Hepatocyte (in vitro differentiated cells): ENCODE data around the gene PTPRK. TPM values are rescaled to one million over a fixed set of nuclear protein-coding genes. Genes with fewer than 3 reads are reported as not detected.

Source experiments
- DNase-seq: peaks from one replicate; pipeline ENCODE4 v3.0.0-alpha.2; 2016; ENCODE audit warnings: low spot score
- H2AFZ ChIP-seq: fragments of 200-600 bp; sonication (generic); 2 replicates; pipeline ENCODE4 v1.6.0; 2016; ENCODE audit warnings: antibody characterized with exemption, mild to moderate bottlenecking
- H3K27ac ChIP-seq: fragments of 200-600 bp; sonication (generic); 2 replicates; pipeline ENCODE4 v1.5.1; 2016; ENCODE audit warnings: mild to moderate bottlenecking
- H3K27me3 ChIP-seq: fragments of 200-600 bp; sonication (generic); 2 replicates; pipeline ENCODE4 v1.6.1; 2016
- H3K36me3 ChIP-seq: fragments of 200-600 bp; sonication (generic); replicated peaks from 2 replicates; pipeline ENCODE4 v1.5.1; 2016; ENCODE audit warnings: low read depth; ENCODE audit not compliant: insufficient read depth
- H3K4me1 ChIP-seq: fragments of 200-600 bp; sonication (generic); 2 replicates; pipeline ENCODE4 v1.5.1; 2016; ENCODE audit warnings: mild to moderate bottlenecking, moderate library complexity; ENCODE audit not compliant: insufficient read depth
- H3K4me2 ChIP-seq: fragments of 200-600 bp; sonication (generic); 2 replicates; pipeline ENCODE4 v1.6.0; 2016
- H3K4me3 ChIP-seq: fragments of 200-600 bp; sonication (generic); 2 replicates; pipeline ENCODE4 v1.5.1; 2016; ENCODE audit warnings: mild to moderate bottlenecking
- H3K79me2 ChIP-seq: fragments of 200-600 bp; sonication (generic); 2 replicates; pipeline ENCODE4 v1.6.0; 2017; ENCODE audit warnings: mild to moderate bottlenecking
- H3K9me2 ChIP-seq: fragments of 200-600 bp; sonication (generic); replicated peaks from 2 replicates; pipeline ENCODE4 v1.6.0; 2017; ENCODE audit warnings: mild to moderate bottlenecking; ENCODE audit not compliant: insufficient read depth
- H3K9me3 ChIP-seq: fragments of 200-600 bp; sonication (generic); 2 replicates; pipeline ENCODE4 v1.5.1; 2016; ENCODE audit warnings: low read depth, mild to moderate bottlenecking
- H4K20me1 ChIP-seq: fragments of 200-600 bp; sonication (generic); 2 replicates; pipeline ENCODE4 v1.6.0; 2016; ENCODE audit warnings: mild to moderate bottlenecking; ENCODE audit not compliant: insufficient read depth, poor library complexity, severe bottlenecking
- EZH2 ChIP-seq: fragments of 200-600 bp; sonication (generic); IDR thresholded peaks from 2 replicates; pipeline ENCODE4 v1.6.1; 2016; ENCODE audit warnings: antibody characterized with exemption, mild to moderate bottlenecking, borderline replicate concordance
- EZH2phosphoT487 ChIP-seq: fragments of 200-600 bp; sonication (generic); IDR thresholded peaks from one replicate; pipeline ENCODE4 v1.6.1; 2018; ENCODE audit warnings: antibody characterized with exemption, mild to moderate bottlenecking, low read depth, moderate library complexity; ENCODE audit not compliant: unreplicated experiment, severe bottlenecking
- WGBS: methylation state at CpG from one replicate; pipeline ENCODE4 v1.1.6; 2016; ENCODE audit warnings: low lambda C conversion rate; ENCODE audit errors: missing lambda C conversion rate; 5-methylcytosine and 5-hydroxymethylcytosine counted together
- polyA plus RNA-seq: library from polyadenylated mRNA; unstranded; fragments of >200 nt; fragmentation: Nextera tagmentation; extraction: Ambion mirVana; gene quantifications from 2 replicates; pipeline ENCODE4 v1.2.1, GENCODE V29; 2016
- total RNA-seq: library from RNA; depleted of rRNA; stranded (reverse); fragments of >200 nt; gene quantifications from 2 replicates; pipeline ENCODE4 v1.2.3, GENCODE V29; 2014
- TF ChIP-seq, protein P1 (sequence below): fragments of 200-600 bp; sonication (generic); IDR thresholded peaks from 2 replicates; pipeline ENCODE4 v1.5.1; 2016; ENCODE audit warnings: antibody characterized with exemption, mild to moderate bottlenecking; ENCODE audit not compliant: poor library complexity

Gene PTPRK
- total and polyA plus RNA-seq, 2 experiments from 2014 or later: 42.0 to 80.2 TPM

- no peaks in the 10 kb centered on the region for H3K27me3 ChIP-seq
- H3K27ac ChIP-seq: no peak overlapping the region
- no peaks in the 10 kb centered on the region for H3K4me1 ChIP-seq
- H3K4me2 ChIP-seq: no peak overlapping the region
- H3K9me2 ChIP-seq: no peaks in the 10 kb centered on the region
- H3K9me3 ChIP-seq: no peaks in the 10 kb centered on the region
- no peak for DNase-seq
- TF ChIP-seq, protein P1, sequence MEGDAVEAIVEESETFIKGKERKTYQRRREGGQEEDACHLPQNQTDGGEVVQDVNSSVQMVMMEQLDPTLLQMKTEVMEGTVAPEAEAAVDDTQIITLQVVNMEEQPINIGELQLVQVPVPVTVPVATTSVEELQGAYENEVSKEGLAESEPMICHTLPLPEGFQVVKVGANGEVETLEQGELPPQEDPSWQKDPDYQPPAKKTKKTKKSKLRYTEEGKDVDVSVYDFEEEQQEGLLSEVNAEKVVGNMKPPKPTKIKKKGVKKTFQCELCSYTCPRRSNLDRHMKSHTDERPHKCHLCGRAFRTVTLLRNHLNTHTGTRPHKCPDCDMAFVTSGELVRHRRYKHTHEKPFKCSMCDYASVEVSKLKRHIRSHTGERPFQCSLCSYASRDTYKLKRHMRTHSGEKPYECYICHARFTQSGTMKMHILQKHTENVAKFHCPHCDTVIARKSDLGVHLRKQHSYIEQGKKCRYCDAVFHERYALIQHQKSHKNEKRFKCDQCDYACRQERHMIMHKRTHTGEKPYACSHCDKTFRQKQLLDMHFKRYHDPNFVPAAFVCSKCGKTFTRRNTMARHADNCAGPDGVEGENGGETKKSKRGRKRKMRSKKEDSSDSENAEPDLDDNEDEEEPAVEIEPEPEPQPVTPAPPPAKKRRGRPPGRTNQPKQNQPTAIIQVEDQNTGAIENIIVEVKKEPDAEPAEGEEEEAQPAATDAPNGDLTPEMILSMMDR: no peak
- no peak for TF ChIP-seq EZH2phosphoT487
- no peak for TF ChIP-seq EZH2
- no peak overlapping the region for H2AFZ ChIP-seq
- H3K4me3 ChIP-seq: no peak overlapping the region
- H3K79me2 ChIP-seq: no peaks in the 10 kb centered on the region
- no peaks in the 10 kb centered on the region for H3K36me3 ChIP-seq
- H4K20me1 ChIP-seq: no peaks in the 10 kb centered on the region
- WGBS: 93% methylated on average over 3 of the region's 3 CpGs
Observed at GRCh38 chr6:127945434-127946097, 574.8 kb downstream of the PTPRK start.

- TF ChIP-seq, protein P1: no peak
- TF ChIP-seq EZH2: no peak
- no peak for TF ChIP-seq EZH2phosphoT487
- H3K4me2 ChIP-seq: no peak overlapping the region
- no peaks in the 10 kb centered on the region for H3K9me3 ChIP-seq
- no peaks in the 10 kb centered on the region for H3K27me3 ChIP-seq
- 64% methylated on average over 5 of the region's 5 CpGs for WGBS
- no peaks in the 10 kb centered on the region for H3K4me1 ChIP-seq
- no peak overlapping the region for H3K4me3 ChIP-seq
- no peak overlapping the region for H3K27ac ChIP-seq
- no peaks in the 10 kb centered on the region for H3K36me3 ChIP-seq
- no peaks in the 10 kb centered on the region for H3K79me2 ChIP-seq
- no peaks in the 10 kb centered on the region for H4K20me1 ChIP-seq
- H2AFZ ChIP-seq: no peak overlapping the region
- H3K9me2 ChIP-seq: no peaks in the 10 kb centered on the region
- no peak for DNase-seq
Observed at GRCh38 chr6:127941228-127941627, 579.2 kb downstream of the PTPRK start.

GRCh38 chr6:127939442-127940066 lies 580.8 kb downstream of the PTPRK start:
- DNase-seq: no peak
- WGBS: 39% methylated on average over 3 of the region's 3 CpGs
- peak overlapping the region; percentile 20 for H2AFZ ChIP-seq

More at GRCh38 chr6:127939442-127940066, 580.8 kb downstream of the PTPRK start:
- Histone ChIP-seq H3K9me2 (no peaks in the 10 kb centered on the region), H3K27me3 (no peaks in the 10 kb centered on the region), H3K4me2 (no peak overlapping the region), H3K79me2 (no peaks in the 10 kb centered on the region), H4K20me1 (no peaks in the 10 kb centered on the region), H3K4me3 (no peak overlapping the region), H3K9me3 (no peaks in the 10 kb centered on the region), H3K4me1 (no peaks in the 10 kb centered on the region), H3K27ac (peak overlapping the region; percentile 52), H3K36me3 (no peaks in the 10 kb centered on the region)
- no peak for TF ChIP-seq EZH2
- no peak for TF ChIP-seq EZH2phosphoT487
- TF ChIP-seq, protein P1: no peak
